ENCODE measurements around the gene RASAL2.

GRCh38 chr1:178451529-178451928, 357.6 kb downstream of the RASAL2 start:
- no peak for TF ChIP-seq POLR2A (IDR thresholded peaks at IDR 0.05; ENCODE audit: low read length)
- no peak for TF ChIP-seq GATA1 (IDR thresholded peaks at IDR 0.05; ENCODE audit: low read depth, low read length)

All from erythroblast (primary cell).